Bronchial smooth muscle cell (primary cell): ENCODE data around the gene TMEM31. TPM values are rescaled to one million over a fixed set of nuclear protein-coding genes. Genes with fewer than 3 reads are reported as not detected.

Source experiments
- total RNA-seq: library from RNA; depleted of rRNA; stranded (reverse); fragments of >200 nt; gene quantifications from 2 replicates; pipeline ENCODE4 v1.2.1, GENCODE V29; 2014

Gene TMEM31, protein sequence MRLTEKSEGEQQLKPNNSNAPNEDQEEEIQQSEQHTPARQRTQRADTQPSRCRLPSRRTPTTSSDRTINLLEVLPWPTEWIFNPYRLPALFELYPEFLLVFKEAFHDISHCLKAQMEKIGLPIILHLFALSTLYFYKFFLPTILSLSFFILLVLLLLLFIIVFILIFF
- not detected in 2 replicates for total RNA-seq

DNA sequence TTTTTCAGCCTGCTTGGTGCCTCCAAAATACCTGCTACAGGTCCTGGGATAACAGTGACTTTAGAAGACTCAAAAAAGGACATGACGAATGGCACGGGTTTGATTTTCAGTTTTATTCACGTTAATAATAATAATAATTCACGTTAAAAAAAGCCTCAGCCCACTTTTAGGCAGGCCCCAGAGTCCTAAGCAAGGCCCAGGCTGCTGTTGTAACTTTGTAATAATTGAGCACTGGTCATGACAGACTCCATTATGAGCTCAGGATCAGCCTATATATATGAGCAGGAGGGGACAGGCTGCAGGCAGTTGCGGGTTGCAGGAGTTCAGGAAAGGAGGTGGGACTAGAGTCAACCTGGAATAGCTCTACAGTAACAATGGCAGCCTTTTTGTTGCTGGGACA is at the start of gene TMEM31:
TSS of gene TMEM31 (plus strand) at position 301 of the 400 bp plus-strand sequence. CDS start 1,350 bp downstream, outside the sequence.

DNA sequence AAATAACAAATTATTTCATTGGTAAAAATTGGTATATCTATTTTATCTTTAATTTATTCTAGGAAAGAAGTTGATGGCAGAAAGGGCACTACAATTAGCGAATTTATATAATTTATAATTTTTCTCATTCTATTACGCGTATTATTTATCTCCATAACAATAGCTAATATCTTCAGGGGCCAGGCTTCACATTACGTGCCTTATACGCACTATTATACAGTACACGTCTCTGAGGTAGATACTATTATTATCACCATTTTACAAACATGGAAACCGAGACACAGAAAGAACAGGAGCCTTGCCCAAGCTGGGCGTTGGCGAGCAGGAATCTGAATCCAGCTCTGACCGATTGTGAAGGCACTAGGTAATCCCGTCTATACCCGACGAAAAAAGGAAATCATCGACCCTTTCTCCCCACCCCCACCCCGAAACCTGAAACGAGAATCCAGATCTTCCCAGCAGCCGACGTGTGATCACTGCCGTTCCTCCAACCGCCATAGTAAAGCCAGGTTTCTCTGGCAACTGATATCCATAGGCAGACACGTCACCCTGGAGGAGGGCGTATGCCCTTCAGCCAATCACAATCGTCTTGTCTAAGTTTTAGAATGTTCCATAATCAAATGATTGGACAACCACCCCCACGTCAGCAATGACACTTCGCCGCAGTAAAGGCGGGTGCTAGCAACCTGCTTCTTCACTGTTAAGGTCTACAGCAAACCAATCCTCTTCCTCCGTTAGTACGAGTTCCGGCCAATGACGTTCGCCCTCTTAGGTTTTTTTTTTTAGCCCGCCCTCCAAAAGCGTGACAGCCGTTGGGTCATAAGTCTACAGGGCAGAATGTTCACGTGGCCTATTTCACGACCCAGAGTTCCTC is 24.3 kb upstream of the TMEM31 start, which contains the start of gene MORF4L2:
TSS of gene MORF4L2 (minus strand) at position 501 of the 874 bp plus-strand sequence. CDS start 9,672 bp downstream, outside the sequence.

Other genes starting within 250 kb of the TMEM31 start
- gene RAB40A, start 191.4 kb upstream of the TMEM31 start, total RNA-seq = 0.09 and 0.16 TPM in 2 replicates
- gene TCEAL4, start 125.4 kb upstream of the TMEM31 start, total RNA-seq = 61.0 and 73.0 TPM in 2 replicates
- 13.6 and 28.2 TPM in 2 replicates for gene TCEAL3, start 102.9 kb upstream of the TMEM31 start, total RNA-seq
- gene TCEAL1, start 81.9 kb upstream of the TMEM31 start, total RNA-seq = 13.8 and 24.7 TPM in 2 replicates
- gene MORF4L2, start 24.2 kb upstream of the TMEM31 start, total RNA-seq = 263 and 335 TPM in 2 replicates
- 0.26 and 0.32 TPM in 2 replicates for gene PLP1, start 65.9 kb downstream of the TMEM31 start, total RNA-seq
- gene RAB9B, start 121.3 kb downstream of the TMEM31 start, total RNA-seq = 0.77 and 1.1 TPM in 2 replicates